Ishikawa (cell line): ENCODE results near the gene RHOXF1.
"Not testable (repeated sequence)": the region's sequence is repeated elsewhere in the genome, so short reads cannot be mapped to it uniquely, and the experiment has no call there.

ENCODE experiments used
- CEBPB ChIP-seq: IDR thresholded peaks from 2 replicates; pipeline ENCODE4 v1.6.1; 2012
- CREB1 ChIP-seq: IDR thresholded peaks from 2 replicates; pipeline ENCODE4 v1.6.1; 2012; ENCODE audit warnings: low read depth
- EGR1 ChIP-seq: IDR thresholded peaks from 2 replicates; pipeline ENCODE4 v1.6.1; 2012
- EP300 ChIP-seq: IDR thresholded peaks from 2 replicates; pipeline ENCODE4 v1.6.1; 2012; ENCODE audit warnings: borderline replicate concordance
- FOXM1 ChIP-seq: IDR thresholded peaks from 2 replicates; pipeline ENCODE4 v1.6.1; 2012; ENCODE audit warnings: low read depth, borderline replicate concordance
- NFIC ChIP-seq: IDR thresholded peaks from 2 replicates; pipeline ENCODE4 v1.6.1; 2012
- RAD21 ChIP-seq: IDR thresholded peaks from 2 replicates; pipeline ENCODE4 v1.6.1; 2012; ENCODE audit warnings: low read depth
- TAF1 ChIP-seq: IDR thresholded peaks from 2 replicates; pipeline ENCODE4 v1.6.1; 2012; ENCODE audit warnings: low read depth, mild to moderate bottlenecking
- TCF12 ChIP-seq: IDR thresholded peaks from 2 replicates; pipeline ENCODE4 v1.6.1; 2012; ENCODE audit warnings: low read depth
- TEAD4 ChIP-seq: IDR thresholded peaks from 2 replicates; pipeline ENCODE4 v1.6.1; 2012
- YY1 ChIP-seq: IDR thresholded peaks from 2 replicates; pipeline ENCODE4 v1.6.1; 2012; ENCODE audit warnings: low read depth
- ZBTB7A ChIP-seq: IDR thresholded peaks from 2 replicates; pipeline ENCODE4 v1.6.1; 2012; ENCODE audit warnings: low read depth
- TF ChIP-seq, protein P1 (sequence below): IDR thresholded peaks from 2 replicates; pipeline ENCODE4 v1.6.1; 2012; ENCODE audit warnings: low read depth, mild to moderate bottlenecking
- TF ChIP-seq, protein P2 (sequence below): IDR thresholded peaks from 2 replicates; pipeline ENCODE4 v1.6.1; 2012
- TF ChIP-seq, protein P3 (sequence below): IDR thresholded peaks from 2 replicates; pipeline ENCODE4 v1.6.1; 2012

RHOXF1 gene, protein sequence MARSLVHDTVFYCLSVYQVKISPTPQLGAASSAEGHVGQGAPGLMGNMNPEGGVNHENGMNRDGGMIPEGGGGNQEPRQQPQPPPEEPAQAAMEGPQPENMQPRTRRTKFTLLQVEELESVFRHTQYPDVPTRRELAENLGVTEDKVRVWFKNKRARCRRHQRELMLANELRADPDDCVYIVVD

DNA sequence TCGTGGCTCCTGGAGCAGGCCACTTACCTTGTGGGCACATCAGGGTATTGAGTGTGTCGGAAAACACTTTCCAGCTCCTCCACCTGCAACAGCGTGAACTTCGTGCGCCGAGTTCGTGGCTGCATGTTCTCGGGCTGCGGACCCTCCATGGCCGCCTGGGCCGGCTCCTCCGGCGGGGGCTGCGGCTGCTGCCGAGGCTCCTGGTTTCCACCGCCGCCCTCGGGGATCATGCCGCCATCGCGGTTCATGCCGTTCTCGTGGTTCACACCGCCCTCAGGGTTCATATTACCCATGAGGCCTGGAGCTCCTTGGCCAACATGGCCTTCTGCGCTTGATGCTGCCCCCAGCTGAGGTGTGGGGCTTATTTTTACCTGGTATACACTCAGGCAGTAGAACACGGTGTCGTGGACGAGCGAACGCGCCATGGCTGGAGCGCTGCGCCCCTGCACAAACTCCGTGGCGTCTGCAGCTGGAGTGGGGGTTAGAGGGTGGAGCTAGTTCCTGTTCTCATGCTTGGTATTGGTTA is at the start of gene RHOXF1:
TSS of gene RHOXF1 (minus strand) at position 476 of the 526 bp plus-strand sequence. CDS start at position 425, 51 bp downstream.
- no peak for TF ChIP-seq FOXM1
- TF ChIP-seq, protein P1, sequence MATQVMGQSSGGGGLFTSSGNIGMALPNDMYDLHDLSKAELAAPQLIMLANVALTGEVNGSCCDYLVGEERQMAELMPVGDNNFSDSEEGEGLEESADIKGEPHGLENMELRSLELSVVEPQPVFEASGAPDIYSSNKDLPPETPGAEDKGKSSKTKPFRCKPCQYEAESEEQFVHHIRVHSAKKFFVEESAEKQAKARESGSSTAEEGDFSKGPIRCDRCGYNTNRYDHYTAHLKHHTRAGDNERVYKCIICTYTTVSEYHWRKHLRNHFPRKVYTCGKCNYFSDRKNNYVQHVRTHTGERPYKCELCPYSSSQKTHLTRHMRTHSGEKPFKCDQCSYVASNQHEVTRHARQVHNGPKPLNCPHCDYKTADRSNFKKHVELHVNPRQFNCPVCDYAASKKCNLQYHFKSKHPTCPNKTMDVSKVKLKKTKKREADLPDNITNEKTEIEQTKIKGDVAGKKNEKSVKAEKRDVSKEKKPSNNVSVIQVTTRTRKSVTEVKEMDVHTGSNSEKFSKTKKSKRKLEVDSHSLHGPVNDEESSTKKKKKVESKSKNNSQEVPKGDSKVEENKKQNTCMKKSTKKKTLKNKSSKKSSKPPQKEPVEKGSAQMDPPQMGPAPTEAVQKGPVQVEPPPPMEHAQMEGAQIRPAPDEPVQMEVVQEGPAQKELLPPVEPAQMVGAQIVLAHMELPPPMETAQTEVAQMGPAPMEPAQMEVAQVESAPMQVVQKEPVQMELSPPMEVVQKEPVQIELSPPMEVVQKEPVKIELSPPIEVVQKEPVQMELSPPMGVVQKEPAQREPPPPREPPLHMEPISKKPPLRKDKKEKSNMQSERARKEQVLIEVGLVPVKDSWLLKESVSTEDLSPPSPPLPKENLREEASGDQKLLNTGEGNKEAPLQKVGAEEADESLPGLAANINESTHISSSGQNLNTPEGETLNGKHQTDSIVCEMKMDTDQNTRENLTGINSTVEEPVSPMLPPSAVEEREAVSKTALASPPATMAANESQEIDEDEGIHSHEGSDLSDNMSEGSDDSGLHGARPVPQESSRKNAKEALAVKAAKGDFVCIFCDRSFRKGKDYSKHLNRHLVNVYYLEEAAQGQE, result no peak
- TF ChIP-seq EGR1, result no peak
- no peak for TF ChIP-seq TCF12
- TF ChIP-seq NFIC, result no peak
- TF ChIP-seq, protein P2, sequence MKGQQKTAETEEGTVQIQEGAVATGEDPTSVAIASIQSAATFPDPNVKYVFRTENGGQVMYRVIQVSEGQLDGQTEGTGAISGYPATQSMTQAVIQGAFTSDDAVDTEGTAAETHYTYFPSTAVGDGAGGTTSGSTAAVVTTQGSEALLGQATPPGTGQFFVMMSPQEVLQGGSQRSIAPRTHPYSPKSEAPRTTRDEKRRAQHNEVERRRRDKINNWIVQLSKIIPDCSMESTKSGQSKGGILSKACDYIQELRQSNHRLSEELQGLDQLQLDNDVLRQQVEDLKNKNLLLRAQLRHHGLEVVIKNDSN, result no peak
- no peak for TF ChIP-seq TAF1
- TF ChIP-seq CEBPB, result no peak

DNA sequence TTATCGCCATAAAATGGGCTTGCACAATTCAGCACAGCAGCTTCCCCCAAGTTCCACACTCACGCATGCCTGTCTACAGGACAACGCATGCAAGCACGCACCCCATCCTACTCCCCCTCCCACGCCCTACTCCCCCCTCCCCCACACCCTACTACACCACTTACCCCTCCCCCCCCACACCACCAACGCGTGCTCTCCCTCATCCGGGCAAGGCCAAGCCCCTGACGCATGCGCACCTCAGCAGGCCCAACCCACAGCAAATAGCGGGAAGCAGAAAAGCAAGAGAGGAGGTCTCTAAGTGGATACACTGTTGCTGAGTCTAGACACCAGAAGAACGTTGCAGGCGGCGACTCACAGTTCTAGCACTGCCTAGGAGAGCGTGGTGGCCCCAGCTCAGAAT is 42.6 kb upstream of the RHOXF1 start, which contains the start of gene RHOXF2:
TSS of gene RHOXF2 (plus strand) at position 301 of the 400 bp plus-strand sequence. CDS start 138 bp downstream, outside the sequence.
- TF ChIP-seq RAD21, FOXM1, YY1: not testable (repeated sequence)

DNA sequence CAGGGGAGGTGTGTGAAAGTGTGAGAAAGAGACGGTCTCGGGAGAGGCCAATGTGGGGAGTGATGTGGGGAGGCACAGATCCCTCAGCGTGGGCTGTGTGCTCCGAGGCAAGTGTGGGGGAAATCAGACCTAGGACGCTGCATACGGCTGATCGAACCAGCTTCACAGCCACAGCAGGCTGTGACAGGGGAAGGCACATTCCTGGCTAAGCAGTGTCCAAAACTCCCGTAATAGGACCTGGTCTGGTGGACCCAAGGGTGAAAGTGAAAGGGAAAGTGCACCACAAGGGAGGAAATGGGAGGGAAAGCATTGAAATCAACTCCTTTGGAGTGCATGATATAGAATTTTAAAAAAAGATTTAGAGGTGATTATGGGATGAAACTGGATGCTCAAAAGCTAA is 31.8 kb upstream of the RHOXF1 start:
- TF ChIP-seq TEAD4 (no peak), TAF1 (no peak), EP300 (no peak), CREB1 (no peak), NFIC (no peak), RAD21 (no peak), TCF12 (no peak), YY1 (no peak)
- TF ChIP-seq, protein P3, sequence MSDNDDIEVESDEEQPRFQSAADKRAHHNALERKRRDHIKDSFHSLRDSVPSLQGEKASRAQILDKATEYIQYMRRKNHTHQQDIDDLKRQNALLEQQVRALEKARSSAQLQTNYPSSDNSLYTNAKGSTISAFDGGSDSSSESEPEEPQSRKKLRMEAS, result no peak

DNA sequence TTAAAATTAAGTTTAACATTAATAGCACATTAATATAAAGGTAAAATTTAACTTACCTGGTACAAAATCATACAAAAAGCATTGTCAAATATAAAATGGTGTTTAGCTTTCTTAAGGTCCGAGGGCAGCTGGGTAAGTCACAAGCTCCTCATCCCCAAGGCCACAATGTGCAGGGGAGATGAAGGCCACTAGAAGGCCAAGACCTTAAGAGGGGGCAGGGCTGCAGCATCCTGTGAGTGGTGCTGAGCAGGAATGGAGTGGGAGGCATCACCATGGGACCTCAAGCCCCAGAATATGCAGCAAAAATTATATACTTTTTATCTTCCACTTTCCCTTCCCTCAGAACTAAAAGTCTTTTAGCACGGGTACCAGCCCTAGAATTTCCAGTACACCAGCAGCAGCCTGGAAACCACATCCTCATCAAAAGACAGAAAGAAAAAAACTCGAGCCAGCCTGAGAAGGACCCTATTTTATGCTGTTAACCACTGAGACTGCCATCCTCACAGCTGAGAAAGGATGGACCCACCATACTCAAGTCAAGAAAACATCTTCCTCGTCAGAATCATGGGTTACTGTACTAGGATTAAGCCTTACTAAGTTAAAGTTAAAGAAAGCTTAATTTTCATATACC is 29.7 kb upstream of the RHOXF1 start:
- TF ChIP-seq ZBTB7A, result no peak
- no peak for TF ChIP-seq TCF12
- no peak for TF ChIP-seq TAF1
- TF ChIP-seq RAD21, result no peak
- no peak for TF ChIP-seq FOXM1
- TF ChIP-seq CREB1, result no peak
- no peak for TF ChIP-seq EP300
- no peak for TF ChIP-seq TEAD4
- TF ChIP-seq NFIC, result no peak
- TF ChIP-seq, protein P3, result no peak
- no peak for TF ChIP-seq YY1
- TF ChIP-seq, protein P2, result no peak
- TF ChIP-seq, protein P1, result no peak
- TF ChIP-seq EGR1, result no peak
- no peak for TF ChIP-seq CEBPB

DNA sequence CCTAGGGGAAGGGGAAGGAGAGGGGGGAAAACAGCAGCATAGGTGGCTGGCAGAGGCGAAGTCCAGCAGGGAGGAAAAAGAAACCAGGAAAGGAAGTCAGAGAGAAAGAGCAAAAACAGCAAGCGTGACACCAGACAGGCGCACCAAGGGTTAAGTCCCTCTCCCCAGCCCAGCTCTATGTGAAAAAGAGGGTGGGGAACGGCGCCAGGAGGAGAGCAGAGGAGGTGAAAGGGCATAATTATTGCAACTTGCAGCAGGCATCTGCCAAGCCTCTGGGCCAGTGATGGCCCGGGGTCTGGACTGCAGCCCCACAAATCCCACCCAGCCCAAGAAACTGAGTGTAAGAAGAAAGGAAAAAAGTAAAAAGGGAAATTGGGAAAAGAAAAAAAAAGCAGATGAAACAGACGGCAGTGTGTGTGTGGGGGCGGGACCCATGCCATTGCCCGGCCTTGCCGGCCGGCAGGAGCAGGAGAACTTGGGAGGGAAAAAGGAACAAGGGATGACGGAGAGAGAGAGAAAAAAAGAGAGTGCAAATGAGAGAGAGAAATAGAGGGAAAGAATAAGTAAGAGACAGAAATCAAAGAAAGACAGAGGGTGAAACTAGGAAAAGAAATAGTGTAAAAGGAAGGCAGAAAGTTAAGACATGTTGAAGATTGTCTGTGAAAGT is 28.6 kb upstream of the RHOXF1 start:
- TF ChIP-seq TEAD4, result no peak
- TF ChIP-seq, protein P3, result no peak
